22Rv1 (cell line): ENCODE measurements around the gene MED29.

Experiments
- CTCF ChIP-seq: fragments of 450-650 bp; IDR thresholded peaks from 2 replicates; pipeline ENCODE4 v1.5.1; 2017; ENCODE audit warnings: mild to moderate bottlenecking
- ZFX ChIP-seq: fragments of 450-650 bp; IDR thresholded peaks from 2 replicates; pipeline ENCODE4 v1.6.1; 2017; ENCODE audit warnings: antibody characterized with exemption, borderline replicate concordance

DNA sequence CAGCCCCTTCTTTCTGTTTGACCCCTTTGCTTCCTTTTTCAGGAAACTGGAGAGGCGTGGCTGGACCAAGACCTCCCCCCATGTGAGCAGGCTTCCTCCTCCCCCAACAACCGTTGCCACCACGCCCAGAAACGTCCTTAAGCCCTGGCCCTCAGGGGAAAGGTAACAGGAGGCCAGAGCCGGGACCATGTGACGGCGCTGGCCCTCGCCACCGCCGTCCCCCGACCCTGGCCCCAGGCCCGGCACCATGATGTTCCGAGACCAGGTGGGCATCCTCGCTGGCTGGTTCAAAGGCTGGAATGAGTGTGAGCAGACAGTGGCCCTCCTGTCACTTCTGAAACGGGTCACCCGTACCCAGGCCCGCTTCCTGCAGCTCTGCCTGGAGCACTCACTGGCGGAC, 34.5 kb upstream of the MED29 start:
- TF ChIP-seq CTCF (no peak), ZFX (no peak)
